Renal cortical epithelial cell (primary cell): Measurements from ENCODE around the gene KSR2. TPM values are rescaled to one million over a fixed set of nuclear protein-coding genes. Genes with fewer than 3 reads are reported as not detected.

Source experiments
- DNase-seq: peaks from one replicate; pipeline ENCODE4 v3.0.0-alpha.2; 2011; ENCODE audit warnings: low read depth
- total RNA-seq: library from RNA; depleted of rRNA; stranded (reverse); fragments of >200 nt; gene quantifications from 2 replicates; pipeline ENCODE4 v1.2.3, GENCODE V29; 2014

KSR2 gene
- total RNA-seq, 1 donor from 2014 or later = 0.65 TPM

DNA sequence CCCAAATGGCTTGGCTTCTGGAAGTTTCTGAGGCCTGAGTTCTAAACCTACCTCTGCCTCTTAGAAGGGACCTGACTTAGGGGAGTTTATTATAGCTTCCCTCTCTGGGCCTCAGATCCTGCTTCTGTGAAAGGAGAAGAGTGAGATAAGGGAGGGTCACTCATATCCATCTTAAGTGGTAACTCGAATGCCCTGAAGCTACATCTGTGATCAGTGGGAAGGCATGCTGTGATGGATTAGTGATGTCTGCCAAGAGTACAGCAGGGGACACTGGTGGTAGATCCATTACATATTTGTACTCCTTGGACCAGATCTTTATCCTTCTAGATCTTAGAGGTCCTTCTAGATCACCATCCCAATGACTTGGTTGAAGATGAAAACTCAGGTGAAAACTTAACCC is 509.6 kb downstream of the KSR2 start:
- DNase-seq = no peak

DNA sequence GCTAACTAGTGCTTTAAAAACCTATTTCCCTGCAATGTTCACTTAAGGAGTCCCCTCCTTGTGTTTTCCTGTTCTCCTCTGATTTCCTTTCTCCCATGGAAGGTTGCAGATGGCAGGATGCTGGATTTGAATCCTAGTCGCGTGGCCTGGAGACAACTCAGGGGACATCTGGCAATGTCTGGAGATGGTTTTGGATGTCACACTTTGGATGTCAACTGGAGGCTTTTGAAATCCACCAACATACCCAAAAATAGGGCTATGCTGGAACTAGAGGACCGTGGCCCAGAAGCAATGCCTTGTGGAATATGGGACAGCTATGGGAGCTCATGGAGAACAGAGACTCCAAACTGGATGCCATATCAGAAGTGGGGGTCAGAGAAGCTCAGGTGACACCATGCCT is 511.6 kb downstream of the KSR2 start:
- no peak for DNase-seq

DNA sequence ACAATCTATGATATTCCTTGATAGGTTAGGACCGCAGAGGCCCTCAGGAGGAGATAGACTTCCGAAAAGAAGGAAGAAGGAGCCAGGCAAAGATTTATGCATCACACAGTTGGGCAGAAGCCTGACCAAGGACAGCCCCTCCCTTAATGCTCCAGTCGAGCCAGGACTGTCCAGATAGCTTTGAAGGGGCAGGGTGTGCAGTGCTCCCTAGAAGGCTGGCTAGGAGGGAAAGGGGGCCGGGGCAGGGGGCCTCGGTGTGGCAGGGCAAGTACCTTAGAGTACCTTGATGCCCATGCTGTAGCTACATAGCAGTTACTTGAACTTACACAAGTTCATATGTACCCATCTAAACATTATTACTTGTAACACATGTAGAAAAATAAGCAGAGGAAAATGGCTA is 512.7 kb downstream of the KSR2 start:
- DNase-seq = no peak

DNA sequence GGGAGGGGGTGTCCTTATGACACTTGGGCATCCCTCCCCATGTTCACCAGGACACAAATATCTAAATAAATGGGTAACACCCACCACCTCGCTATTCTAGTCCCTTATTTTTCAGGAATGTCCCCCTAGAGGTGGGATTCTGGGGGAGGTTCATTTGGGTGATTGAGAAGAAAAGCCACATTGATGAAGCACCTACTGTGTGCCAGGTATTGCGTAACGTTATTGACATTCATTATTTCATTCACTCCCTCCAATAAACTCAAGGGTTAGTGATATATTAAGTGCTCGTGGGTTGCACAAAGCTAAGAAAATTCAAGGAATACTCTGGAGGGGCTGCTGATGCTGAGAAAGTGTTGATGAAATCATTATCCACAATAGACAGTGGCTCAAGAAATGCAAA is 514.8 kb downstream of the KSR2 start:
- DNase-seq = no peak

DNA sequence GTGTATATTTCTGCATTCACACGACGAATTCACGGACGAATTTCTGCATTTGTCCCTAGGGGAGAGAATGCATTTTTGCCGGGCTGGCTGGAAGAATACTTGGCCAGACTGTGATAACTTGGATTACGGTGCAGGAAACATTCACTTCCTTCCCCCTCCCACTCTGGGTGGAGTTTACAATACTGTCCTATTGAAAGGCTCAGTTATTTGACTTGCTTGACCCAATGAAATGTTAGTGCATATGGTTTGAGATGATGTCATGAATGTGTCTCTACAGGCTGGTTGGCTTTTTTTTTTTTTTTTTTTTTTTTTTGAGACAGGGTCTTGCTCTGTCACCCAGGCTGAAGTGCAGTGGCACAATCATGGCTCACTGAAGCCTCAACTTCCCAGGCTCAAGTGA is 516.7 kb downstream of the KSR2 start:
- DNase-seq = no peak

DNA sequence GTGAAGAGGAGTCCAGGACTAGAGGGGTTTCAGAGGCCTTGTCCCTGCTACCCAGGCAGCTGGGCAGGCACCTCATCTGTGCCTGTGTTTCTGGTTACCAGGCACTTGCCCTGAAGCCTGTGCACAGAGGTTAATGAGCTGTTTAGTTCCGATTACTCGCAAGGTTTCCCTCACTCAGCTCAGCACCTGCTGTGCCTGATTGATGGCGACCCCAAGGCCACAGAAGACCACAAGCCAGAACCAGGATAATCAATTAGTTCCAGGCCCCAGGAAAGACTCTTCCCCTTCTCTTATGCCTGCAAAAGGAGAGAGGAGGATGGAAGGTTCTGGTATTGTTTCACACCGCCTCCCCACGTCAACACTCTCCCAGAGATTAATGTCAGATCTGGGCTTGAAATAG is 518.6 kb downstream of the KSR2 start:
- peak; percentile 13 for DNase-seq

DNA sequence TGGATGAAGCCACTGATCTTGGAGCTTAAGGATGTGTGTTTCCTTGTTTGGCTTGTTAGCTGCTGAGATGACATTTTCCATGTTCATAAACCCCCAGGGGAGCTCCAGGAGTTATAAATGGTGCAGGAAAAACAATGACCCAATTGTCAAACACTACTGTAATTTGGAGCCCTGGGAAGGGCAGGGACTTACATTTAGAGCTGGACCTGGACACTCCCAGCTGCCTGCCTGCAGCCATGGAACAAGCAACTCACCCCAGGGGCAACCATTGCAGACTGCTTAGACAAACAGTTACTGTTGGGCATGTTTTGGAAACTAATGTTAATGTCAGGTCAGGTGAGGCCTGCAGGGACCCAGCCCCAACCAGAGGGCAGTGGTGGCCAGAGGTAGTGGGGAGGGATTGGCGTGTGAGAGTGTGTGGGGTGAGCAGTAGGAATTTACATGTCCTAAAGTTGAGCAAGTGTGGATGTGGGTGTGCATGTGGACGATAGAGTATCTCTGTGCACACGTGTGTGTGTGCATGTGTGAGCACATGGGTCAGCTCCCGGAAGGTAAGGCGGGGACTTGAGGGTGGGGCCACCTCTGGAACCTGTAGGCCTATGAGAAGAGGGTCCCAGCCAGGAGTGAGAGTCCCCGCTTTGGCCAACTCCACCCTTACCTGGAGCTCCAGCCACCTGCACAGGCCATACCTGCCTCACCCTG is 521.0 kb downstream of the KSR2 start:
- DNase-seq = peak; percentile 40

DNA sequence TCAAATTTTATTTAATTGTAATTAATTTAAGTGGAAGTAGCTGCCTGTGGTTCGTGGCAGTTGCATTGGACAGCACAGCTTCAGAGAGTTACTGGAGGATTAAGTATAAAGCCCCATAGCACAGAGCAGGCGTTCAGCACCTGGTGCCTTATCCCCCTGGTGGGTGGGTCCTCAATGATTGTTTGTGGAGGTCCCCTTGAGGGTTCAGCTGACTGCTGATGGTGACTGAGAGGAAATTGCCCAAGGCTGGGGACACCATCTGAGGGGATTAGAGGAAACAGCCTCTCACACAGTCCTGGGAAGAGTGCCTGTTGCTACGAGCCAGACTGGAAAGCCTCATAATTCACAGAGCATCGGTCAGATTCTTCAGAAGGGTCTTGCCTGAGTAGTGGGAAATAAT is 524.0 kb downstream of the KSR2 start:
- DNase-seq = no peak

DNA sequence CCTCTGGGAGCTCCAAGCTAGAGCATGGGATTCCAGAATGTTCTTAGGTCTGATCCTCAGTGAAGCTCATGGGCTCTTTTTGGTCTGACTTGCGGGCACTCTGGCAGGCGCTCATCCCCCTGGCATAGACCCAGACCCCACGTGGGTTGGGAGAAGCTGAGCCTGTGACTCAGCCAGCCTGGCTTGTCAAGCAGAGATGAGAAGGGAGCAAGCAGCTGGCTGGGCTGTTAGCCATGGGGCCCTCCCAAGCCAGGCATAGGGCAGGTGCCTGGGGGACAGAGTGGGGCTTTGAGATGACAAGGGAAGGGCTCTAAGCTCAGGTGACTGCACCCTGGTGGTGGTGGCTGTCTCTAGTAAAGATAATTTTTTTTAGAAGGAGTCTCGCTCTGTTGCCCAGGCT is 527.0 kb downstream of the KSR2 start:
- DNase-seq = peak; percentile 38

DNA sequence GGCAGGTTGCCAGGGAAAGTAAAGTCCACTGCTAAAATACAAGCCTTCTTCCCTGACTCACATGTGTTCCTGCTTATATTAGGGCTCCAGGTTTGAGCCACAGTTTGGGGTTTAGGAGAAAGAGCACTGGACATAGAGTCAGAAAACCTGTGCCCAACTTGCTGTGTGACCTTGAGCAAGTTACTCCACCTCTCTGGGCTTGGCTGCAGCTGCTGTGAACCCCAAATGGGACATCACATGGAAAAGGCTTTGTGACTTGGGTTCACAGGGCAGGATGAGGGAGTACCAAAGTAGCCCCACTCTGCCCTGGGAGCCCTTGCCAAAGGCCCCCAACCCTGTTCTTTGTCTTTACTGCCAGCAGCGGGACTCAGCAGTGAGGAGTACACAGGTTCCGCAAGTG is 528.4 kb downstream of the KSR2 start:
- DNase-seq = no peak

DNA sequence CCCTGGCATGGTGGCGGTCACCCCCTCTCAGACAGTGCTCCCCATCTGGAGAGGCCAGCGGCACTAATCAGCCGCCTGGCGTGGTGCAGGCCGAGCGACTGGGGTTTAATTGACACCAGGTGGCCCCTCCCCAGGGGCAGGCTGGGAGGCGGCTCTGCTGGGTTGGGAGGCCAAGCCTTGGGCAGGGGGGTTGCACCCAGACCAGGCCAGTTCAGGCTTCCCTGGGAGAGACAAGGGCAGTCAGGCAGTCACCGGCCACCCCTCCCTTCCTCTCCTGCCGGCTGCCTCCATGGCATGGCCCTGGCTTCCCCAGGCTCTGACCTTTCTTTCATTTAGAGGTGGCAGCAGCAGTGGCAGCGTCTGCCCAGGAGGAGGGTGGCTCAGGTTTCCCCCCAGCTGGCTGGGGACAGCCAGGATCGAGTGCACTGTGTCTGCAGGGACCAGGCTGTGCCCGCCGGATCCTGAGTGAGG is 529.2 kb downstream of the KSR2 start:
- no peak for DNase-seq

DNA sequence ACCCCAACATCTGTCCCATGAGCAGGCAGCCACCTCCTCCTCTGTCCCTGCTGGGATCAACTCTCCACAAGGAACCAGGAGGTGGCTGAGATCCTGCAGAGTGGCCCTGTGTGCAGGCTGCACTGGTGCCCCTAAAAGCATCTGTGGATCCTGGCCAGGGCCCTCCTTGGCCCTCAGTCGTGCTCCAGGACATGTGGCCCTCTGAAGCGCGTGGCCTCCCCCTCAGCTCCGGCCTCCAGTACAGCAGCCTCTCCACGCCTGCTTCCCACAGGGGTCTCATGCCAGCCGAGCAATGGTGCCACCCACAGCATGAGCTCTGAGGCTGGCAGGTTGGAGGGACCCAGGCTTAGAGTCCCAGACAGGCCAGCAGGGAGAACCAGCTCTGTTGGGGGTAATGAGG is 530.0 kb downstream of the KSR2 start:
- no peak for DNase-seq

DNA sequence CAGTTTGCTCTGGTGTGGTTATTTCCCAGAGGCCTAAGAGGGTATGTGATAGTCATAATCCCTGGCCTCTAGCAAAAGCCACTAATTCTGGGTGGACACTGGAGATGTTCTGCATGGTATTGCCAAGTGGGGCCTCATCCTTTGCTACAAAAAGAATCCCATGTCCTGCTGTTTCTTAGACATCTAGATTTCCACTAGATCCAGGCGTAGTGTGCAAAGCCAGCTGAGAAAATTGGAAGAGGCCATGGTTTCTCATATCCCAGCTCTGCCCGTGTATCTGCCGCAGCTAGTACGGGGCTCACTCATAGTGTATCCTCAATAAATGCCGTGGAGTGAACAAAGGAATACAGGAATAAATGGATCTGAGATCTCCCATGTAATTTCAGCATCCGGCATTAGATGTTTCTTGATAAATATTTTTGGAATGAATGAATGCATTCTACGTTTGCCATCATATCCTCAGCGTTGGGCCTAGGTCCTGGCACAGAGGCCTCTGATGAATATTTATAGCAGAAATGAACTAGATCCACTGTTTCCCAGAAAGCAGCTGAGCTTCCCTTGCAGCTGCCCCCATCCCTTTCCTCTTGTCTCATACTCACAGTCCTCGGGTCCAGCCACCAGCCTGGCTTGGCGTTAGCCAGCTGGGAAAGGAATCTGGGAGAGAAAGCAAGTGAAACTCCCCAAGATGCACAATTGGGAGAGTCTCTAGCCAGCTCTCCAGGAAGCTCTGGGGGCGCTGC is 531.1 kb downstream of the KSR2 start:
- no peak for DNase-seq

DNA sequence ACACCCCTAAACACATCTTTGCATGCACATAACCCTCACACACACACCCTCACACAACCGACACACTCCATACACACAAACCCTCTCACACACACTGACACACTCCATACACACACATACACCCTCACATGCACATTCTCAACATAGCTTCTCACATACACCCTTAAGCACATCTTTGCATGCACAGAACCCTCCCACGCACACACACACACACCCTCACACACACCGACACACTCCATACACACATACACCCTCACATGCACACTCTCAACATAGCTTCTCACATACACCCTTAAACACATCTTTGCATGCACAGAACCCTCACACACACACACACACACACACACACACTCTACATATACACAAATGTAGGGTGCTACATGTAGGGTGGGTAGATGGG is 534.9 kb downstream of the KSR2 start:
- DNase-seq = no peak

DNA sequence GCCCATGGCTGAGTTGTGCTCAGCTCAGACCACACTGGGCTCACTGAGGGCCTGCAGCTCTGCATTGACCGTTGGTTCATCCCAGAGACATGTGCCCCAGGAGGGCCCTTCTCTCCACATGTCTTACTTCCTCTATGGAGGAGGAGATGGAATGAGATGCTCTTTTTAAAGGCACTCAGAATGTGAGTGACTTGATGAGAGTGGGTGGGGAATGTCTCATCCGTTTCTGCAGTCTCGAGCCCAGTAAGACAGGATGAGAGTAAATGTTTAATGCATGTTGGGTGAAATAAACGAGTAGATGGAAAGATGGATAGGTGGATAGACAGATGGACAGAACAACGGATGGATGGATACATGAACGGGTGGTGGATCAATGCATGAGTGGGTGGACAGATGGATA is 538.5 kb downstream of the KSR2 start:
- no peak for DNase-seq

DNA sequence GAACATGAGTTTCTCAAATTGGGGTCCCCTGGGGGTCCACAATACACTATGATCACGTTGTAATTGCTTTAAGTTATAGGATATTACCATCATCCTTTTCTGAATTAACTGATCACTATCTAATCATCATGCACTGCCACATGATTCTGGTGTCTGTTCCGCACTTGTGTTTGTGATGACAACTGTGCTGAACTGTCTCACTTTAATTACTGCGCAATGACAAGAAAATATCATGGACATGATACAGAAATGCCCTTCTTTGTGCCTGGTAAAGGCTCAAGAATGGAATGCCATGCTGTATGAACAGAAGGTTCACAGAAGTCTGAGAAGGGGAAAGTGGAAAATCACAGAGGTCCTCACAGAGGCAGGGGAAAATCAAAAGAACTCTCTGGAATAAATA is 541.6 kb downstream of the KSR2 start:
- no peak for DNase-seq

DNA sequence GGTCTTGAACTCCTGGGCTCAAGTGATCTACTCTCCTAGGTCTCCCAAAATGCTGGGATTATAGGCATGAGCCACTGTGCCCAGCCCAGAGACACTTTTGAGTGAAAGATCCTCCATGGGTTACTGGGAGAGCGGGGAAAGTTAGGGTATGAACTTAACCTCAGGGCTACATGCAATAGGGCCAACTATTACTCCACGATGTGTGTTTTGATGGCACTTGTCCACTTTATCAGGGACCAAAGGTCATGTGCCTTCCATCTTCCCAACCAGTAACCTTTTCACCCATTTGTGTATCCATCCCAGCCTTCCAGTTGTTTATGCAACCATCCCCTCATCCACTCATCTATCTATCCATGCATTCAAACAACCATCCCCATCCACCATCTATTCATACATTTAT is 546.8 kb downstream of the KSR2 start:
- no peak for DNase-seq

DNA sequence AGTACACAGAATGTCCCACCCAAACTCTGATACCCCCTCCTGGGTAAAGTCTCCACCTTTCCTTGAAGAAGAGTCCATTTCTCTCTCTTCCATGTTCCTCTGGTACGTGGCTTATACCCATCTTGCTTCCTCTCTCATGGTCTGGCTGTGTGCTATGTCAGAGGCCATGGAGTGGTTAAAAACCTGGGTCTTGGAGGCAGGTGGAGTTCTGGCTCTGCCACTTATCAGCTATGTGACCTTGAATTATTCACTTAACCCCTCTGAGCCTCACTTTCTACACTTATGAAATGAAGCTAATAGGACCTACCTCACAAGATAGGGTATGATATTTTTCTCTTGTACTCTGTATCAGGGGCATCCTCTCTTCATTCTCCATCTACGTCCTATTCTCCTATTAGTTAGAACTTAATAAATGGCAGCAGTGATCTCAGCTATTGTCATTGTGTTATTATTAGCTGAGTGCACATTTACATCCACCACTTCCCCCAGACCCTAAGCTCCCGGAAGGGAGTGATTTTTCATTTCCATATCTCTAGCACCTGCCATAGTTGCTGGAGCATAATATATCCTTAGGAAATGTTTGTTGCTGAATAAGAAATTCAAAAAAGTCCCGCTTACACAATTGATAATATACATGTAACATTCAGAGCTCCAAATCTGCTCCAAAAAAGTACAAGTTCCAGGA is 547.6 kb downstream of the KSR2 start:
- DNase-seq = no peak

DNA sequence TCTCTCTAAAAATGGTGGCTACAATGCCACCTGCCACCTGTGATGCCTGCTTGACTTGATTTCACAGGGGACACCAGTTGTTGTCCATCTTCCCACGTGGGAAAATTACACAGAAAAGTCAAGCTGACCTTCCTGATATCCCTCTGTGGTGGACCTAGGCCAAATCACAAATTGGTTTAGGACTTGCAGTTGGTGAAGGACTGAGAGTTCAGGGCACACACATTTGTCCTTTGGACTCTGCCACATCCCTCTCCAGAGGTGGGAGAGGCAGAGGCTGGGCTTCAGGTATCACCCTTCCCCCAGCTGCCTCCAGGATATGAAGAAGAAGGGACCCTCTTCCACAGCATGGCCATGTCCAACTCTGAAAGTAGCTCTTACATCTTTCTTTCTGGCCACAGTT is 551.8 kb downstream of the KSR2 start:
- no peak for DNase-seq

DNA sequence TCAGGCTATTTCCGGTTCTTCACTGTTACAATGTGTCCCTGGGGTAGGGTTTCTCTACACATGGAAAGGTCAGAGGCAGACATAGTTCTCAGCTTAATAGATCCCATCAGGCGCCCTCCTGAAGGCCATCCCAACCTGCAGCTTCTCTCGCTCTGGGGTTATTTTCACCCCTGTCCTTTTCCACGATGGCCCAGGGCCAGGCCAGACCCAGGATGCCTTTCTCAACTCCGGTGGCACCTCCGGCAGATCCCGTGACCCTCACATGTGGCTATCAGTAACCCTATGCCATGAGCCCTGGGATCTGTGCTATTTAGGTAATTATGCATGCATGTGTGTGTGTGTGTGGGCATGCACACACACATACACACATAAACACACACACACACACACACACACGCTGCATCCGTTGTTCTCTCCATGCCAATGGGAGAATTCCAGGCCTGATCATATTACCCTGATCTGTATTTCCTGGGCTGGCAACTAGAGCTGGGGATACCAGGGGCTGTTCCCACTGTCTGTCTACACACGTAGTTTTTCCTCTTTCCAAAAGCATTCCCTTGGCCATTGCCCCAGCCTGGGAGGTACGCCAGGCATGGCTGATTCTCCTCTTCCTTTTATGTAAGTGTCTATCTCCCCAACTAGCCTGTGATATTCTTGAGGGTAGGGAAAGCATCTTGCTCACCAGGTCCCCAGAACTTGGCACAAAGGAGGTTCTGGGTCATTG is 556.2 kb downstream of the KSR2 start:
- no peak for DNase-seq

DNA sequence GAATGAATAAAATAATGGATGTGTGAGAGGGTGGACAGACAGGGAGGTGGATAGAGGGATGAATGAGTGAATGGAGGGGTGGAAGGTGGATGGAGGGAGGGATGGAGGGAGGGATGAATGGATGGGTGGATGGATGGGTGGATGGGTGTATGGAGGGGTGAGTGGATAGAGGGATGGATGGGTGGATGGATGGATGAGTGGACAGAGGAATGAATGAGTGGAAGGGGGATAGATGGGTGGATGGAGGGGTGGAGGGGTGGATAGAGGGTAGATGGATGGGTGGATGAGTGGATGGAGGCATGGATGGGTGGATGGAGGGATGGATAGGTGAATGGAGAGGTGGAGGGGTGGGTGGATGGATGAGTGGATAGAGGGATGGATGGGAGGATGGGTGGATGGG is 559.5 kb downstream of the KSR2 start:
- no peak for DNase-seq

DNA sequence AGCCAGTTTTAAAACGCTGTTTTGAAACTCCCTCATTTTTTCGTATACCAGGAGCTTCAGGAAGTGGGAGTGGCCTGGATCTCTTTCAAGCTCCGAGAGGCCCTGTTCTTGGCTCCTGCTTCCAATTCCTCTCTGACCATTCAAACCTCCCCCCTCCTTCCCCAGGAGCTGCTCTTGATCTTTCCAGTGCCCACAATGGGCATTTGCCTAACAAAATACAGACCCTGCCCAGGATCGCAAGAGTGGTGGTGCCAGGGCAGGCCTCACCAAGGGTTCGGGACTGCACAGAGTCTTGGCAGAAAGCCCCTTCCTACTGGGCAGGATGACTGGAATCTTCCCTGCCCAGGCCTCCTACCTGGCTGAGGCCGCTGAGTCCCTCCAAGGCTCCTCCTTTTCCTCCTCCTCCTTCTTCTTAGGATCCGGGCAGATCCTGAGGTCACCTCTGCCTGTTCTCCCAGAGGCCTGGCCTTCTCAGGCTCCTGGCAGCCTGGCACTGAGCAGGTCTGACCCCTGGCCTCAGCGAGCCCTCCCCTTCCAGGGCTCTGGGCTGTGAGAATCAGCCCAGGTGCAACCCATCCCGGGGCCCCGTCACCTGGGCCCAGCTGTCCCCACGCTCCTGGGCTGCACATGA is 560.5 kb downstream of the KSR2 start:
- DNase-seq = peak; percentile 60
